HepG2 (cell line): ENCODE measurements around the gene PHF13. TPM values are rescaled to one million over a fixed set of nuclear protein-coding genes. Genes with fewer than 3 reads are reported as not detected.

Source experiments
- AKAP8 ChIP-seq: sonication (generic); formaldehyde crosslinking; IDR thresholded peaks from 2 replicates; pipeline ENCODE4 v1.5.1; 2020; ENCODE audit warnings: mild to moderate bottlenecking, missing genetic modification reagents
- BORCS8-MEF2B ChIP-seq: sonication (generic); formaldehyde crosslinking; IDR thresholded peaks from 2 replicates; pipeline ENCODE4 v1.8.0; 2022; ENCODE audit warnings: mild to moderate bottlenecking, missing genetic modification reagents
- CENPX ChIP-seq: sonication (generic); formaldehyde crosslinking; IDR thresholded peaks from 2 replicates; pipeline ENCODE4 v1.9.0; 2021; ENCODE audit warnings: mild to moderate bottlenecking, missing genetic modification reagents, moderate library complexity
- CREB1 ChIP-seq, 2 experiments: fragments of 450-650 bp in 1 of 2; IDR thresholded peaks; 2 replicates each; pipeline ENCODE4 v1.6.1; 2016 to 2017; ENCODE audit warnings: control low read depth in 1 of 2, mild to moderate bottlenecking in 1 of 2, missing compliant biosample characterization in 1 of 2, missing genetic modification characterization in 1 of 2
- ETV6 ChIP-seq: sonication (generic); formaldehyde crosslinking; conservative IDR thresholded peaks from 2 replicates; pipeline ENCODE4 v1.4.0; 2020; ENCODE audit warnings: missing genetic modification reagents
- GABPA ChIP-seq, 2 experiments: IDR thresholded peaks; 2 replicates each; pipeline ENCODE4 v1.6.1; 2011 to 2016; ENCODE audit warnings: low read depth in 2 of 2, low read length in 1 of 2, missing biosample characterization in 1 of 2, missing genetic modification characterization in 1 of 2
- HDAC6 ChIP-seq: fragments of 200-600 bp; sonication (generic); IDR thresholded peaks from 2 replicates; pipeline ENCODE4 v1.7.0; 2017; ENCODE audit warnings: mild to moderate bottlenecking, antibody characterized with exemption, low read length, low read depth
- MYC ChIP-seq: sonication (generic); formaldehyde crosslinking; IDR thresholded peaks from 2 replicates; pipeline ENCODE4 v1.9.0; 2021; ENCODE audit warnings: missing genetic modification reagents, borderline replicate concordance
- NFYC ChIP-seq: IDR thresholded peaks from 2 replicates; pipeline ENCODE4 v1.6.1; 2016; ENCODE audit warnings: missing genetic modification reagents, missing compliant biosample characterization
- PHF8 ChIP-seq: sonication (generic); formaldehyde crosslinking; IDR thresholded peaks from 2 replicates; pipeline ENCODE4 v1.5.0; 2020; ENCODE audit warnings: missing genetic modification reagents
- POLR2G ChIP-seq: fragments of 200-400 bp; formaldehyde crosslinking; IDR thresholded peaks from 2 replicates; pipeline ENCODE4 v1.6.1; 2018; ENCODE audit warnings: mild to moderate bottlenecking, low read depth, low read length, moderate library complexity
- RXRA ChIP-seq: sonication (generic); formaldehyde crosslinking; IDR thresholded peaks from 2 replicates; pipeline ENCODE4 v1.5.1; 2020; ENCODE audit warnings: missing genetic modification reagents
- RXRB ChIP-seq: IDR thresholded peaks from 2 replicates; pipeline ENCODE4 v1.6.1; 2016; ENCODE audit warnings: borderline replicate concordance, missing genetic modification reagents, missing compliant biosample characterization
- TBL1XR1 ChIP-seq: fragments of 150-350 bp; IDR thresholded peaks from 2 replicates; pipeline ENCODE4 v1.6.1; 2014; ENCODE audit warnings: borderline replicate concordance, low read length; ENCODE audit not compliant: partially characterized antibody
- TRIM24 ChIP-seq: sonication (generic); formaldehyde crosslinking; IDR thresholded peaks from 2 replicates; pipeline ENCODE4 v1.8.0; 2022; ENCODE audit warnings: mild to moderate bottlenecking, missing genetic modification reagents
- YEATS4 ChIP-seq: sonication (generic); formaldehyde crosslinking; IDR thresholded peaks from 2 replicates; pipeline ENCODE4 v1.4.0; 2020; ENCODE audit warnings: missing genetic modification reagents, borderline replicate concordance
- YY1 ChIP-seq: IDR thresholded peaks from 2 replicates; pipeline ENCODE4 v1.6.1; 2011; ENCODE audit warnings: low read length, low read depth, moderate library complexity, mild to moderate bottlenecking; ENCODE audit not compliant: insufficient read depth, insufficient replicate concordance
- ZBTB20 ChIP-seq: sonication (generic); formaldehyde crosslinking; IDR thresholded peaks from 2 replicates; pipeline ENCODE4 v1.8.1; 2023; ENCODE audit warnings: missing genetic modification reagents, low read depth, mild to moderate bottlenecking, borderline replicate concordance
- ZNF234 ChIP-seq: sonication (generic); formaldehyde crosslinking; conservative IDR thresholded peaks from 2 replicates; pipeline ENCODE4 v1.5.1; 2020; ENCODE audit warnings: mild to moderate bottlenecking, missing genetic modification reagents
- ZNF317 ChIP-seq: sonication (generic); formaldehyde crosslinking; IDR thresholded peaks from 2 replicates; pipeline ENCODE4 v1.5.0; 2020; ENCODE audit warnings: mild to moderate bottlenecking, missing genetic modification reagents
- ZNF326 ChIP-seq: sonication (generic); formaldehyde crosslinking; IDR thresholded peaks from 2 replicates; pipeline ENCODE4 v1.4.0; 2020; ENCODE audit warnings: missing genetic modification reagents, borderline replicate concordance
- ZNF766 ChIP-seq: sonication (generic); formaldehyde crosslinking; IDR thresholded peaks from 2 replicates; pipeline ENCODE4 v1.5.0; 2020; ENCODE audit warnings: missing genetic modification reagents, borderline replicate concordance
- polyA plus RNA-seq, 8 experiments: library from polyadenylated mRNA; depleted of rRNA in 3 of 8; stranded (reverse) in 7 of 8; unstranded in 1 of 8; fragments of >200 nt; fragmentation: Illumina TruSeq in 4 of 8; extraction: Trizol in 4 of 8; gene quantifications; 2 replicates each; pipeline versions ENCODE4 v1.2.1 to v1.2.3, GENCODE V29; 2011 to 2016; ENCODE audit warnings: low read depth in 4 of 8, missing spikeins in 1 of 8, mixed read lengths in 1 of 8; ENCODE audit not compliant: insufficient read depth in 1 of 8
- total RNA-seq, 5 experiments: library from RNA; depleted of rRNA; stranded (reverse); fragments of >200 nt; fragmentation: Illumina TruSeq; extraction: Trizol; gene quantifications; 2 replicates each; pipeline ENCODE4 v1.2.3, GENCODE V29; 2016; ENCODE audit warnings: low read depth in 1 of 5
- TF ChIP-seq, protein P1 (sequence below): IDR thresholded peaks from 2 replicates; pipeline ENCODE4 v1.6.1; 2018; ENCODE audit warnings: missing genetic modification reagents, mild to moderate bottlenecking, missing compliant biosample characterization
- TF ChIP-seq, protein P2 (sequence below): sonication (generic); formaldehyde crosslinking; IDR thresholded peaks from 2 replicates; pipeline ENCODE4 v1.8.1; 2022; ENCODE audit warnings: low read depth, mild to moderate bottlenecking, missing genetic modification reagents
- TF ChIP-seq, protein P3 (sequence below): sonication (generic); formaldehyde crosslinking; IDR thresholded peaks from 2 replicates; pipeline ENCODE4 v1.8.0; 2022; ENCODE audit warnings: missing genetic modification reagents, mild to moderate bottlenecking, inconsistent platforms, borderline replicate concordance

The PHF13 gene
- total and polyA plus RNA-seq, 2 of the 13 experiments (the other 11 are each of a cell fraction or from before 2014, with no cell fraction given), result 4.7 to 7.4 TPM

- no peak for TF ChIP-seq TBL1XR1
- no peak for TF ChIP-seq BORCS8-MEF2B (CRISPR knock-in tag)
- TF ChIP-seq YY1, result peak; percentile 76
- peak; percentile 49; the same call in 1 of the 2 replicates for TF ChIP-seq YEATS4
- no peak for TF ChIP-seq TRIM24
- no peak for TF ChIP-seq ZNF317
- TF ChIP-seq NFYC (CRISPR knock-in tag), result peak; percentile 55; the same call in 1 of the 2 replicates
- TF ChIP-seq, protein P1, sequence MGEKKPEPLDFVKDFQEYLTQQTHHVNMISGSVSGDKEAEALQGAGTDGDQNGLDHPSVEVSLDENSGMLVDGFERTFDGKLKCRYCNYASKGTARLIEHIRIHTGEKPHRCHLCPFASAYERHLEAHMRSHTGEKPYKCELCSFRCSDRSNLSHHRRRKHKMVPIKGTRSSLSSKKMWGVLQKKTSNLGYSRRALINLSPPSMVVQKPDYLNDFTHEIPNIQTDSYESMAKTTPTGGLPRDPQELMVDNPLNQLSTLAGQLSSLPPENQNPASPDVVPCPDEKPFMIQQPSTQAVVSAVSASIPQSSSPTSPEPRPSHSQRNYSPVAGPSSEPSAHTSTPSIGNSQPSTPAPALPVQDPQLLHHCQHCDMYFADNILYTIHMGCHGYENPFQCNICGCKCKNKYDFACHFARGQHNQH, result peak; percentile 48; the same call in 1 of the 2 replicates
- peak; percentile 85; the same call in 1 of the 2 replicates for TF ChIP-seq MYC
- TF ChIP-seq, protein P2, sequence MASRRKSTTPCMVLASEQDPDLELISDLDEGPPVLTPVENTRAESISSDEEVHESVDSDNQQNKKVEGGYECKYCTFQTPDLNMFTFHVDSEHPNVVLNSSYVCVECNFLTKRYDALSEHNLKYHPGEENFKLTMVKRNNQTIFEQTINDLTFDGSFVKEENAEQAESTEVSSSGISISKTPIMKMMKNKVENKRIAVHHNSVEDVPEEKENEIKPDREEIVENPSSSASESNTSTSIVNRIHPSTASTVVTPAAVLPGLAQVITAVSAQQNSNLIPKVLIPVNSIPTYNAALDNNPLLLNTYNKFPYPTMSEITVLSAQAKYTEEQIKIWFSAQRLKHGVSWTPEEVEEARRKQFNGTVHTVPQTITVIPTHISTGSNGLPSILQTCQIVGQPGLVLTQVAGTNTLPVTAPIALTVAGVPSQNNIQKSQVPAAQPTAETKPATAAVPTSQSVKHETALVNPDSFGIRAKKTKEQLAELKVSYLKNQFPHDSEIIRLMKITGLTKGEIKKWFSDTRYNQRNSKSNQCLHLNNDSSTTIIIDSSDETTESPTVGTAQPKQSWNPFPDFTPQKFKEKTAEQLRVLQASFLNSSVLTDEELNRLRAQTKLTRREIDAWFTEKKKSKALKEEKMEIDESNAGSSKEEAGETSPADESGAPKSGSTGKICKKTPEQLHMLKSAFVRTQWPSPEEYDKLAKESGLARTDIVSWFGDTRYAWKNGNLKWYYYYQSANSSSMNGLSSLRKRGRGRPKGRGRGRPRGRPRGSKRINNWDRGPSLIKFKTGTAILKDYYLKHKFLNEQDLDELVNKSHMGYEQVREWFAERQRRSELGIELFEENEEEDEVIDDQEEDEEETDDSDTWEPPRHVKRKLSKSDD (CRISPR knock-in tag), result 0 out of 2 replicates have a peak, but pooled peaks have one; percentile 34
- TF ChIP-seq RXRA, result peak; percentile 70
- peak; percentile 97 for TF ChIP-seq AKAP8 (CRISPR knock-in tag)
- TF ChIP-seq ZNF326 (CRISPR knock-in tag), result no peak; the same call in 1 of the 2 replicates
- no peak for TF ChIP-seq HDAC6
- peak; percentile 55 for TF ChIP-seq POLR2G
- peak; percentile 49 for TF ChIP-seq GABPA (IDR thresholded peaks at IDR 0.05; ENCODE audit: low read depth, low read length)
- peak; percentile 84 for TF ChIP-seq GABPA (CRISPR knock-in tag; IDR thresholded peaks at IDR 0.05; ENCODE audit: low read depth)
- peak; percentile 19; the same call in 1 of the 2 replicates for TF ChIP-seq RXRB
- TF ChIP-seq CREB1 (IDR thresholded peaks at IDR 0.05), result 0 out of 2 replicates have a peak, but pooled peaks have one; percentile 46
- TF ChIP-seq CREB1 (CRISPR knock-in tag; IDR thresholded peaks at IDR 0.05), result peak; percentile 78
- TF ChIP-seq CENPX (CRISPR knock-in tag), result no peak
- TF ChIP-seq ETV6 (CRISPR knock-in tag), result no peak
- TF ChIP-seq ZNF766 (CRISPR knock-in tag), result no peak
- TF ChIP-seq, protein P3, sequence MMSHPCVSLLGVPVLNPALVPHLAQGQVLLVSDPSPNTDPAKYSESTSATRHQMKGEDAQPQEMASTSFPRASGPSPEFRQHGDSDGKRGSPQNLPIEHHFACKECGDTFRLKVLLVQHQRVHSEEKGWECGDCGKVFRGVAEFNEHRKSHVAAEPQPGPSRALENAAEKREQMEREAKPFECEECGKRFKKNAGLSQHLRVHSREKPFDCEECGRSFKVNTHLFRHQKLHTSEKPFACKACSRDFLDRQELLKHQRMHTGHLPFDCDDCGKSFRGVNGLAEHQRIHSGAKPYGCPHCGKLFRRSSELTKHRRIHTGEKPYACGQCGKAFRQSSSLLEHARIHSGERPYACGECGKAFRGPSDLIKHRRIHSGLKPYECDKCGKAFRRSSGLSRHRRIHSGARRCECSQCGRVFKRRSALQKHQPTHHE, result 0 out of 2 replicates have a peak, but pooled peaks have one; percentile 29
- no peak for TF ChIP-seq ZBTB20 (CRISPR knock-in tag)
- peak; percentile 41 for TF ChIP-seq PHF8
- TF ChIP-seq ZNF234 (CRISPR knock-in tag), result no peak
These were observed at the start of gene PHF13 (continued) for GRCh38 chr1:6613361-6614018.
